ENCODE results near the gene GRIN2A. TPM values are rescaled to one million over a fixed set of nuclear protein-coding genes. Genes with fewer than 3 reads are reported as not detected.

Gene GRIN2A
- total and polyA plus RNA-seq, 2 experiments from 2014 or later: 0.05 to 1.6 TPM

- no peaks in the 10 kb centered on the region for H3K36me3 ChIP-seq (replicated peaks; ENCODE audit: insufficient read depth, low read depth)
- H3K9me3 ChIP-seq (ENCODE audit: low read depth): no peaks in the 10 kb centered on the region
- peaks cover 20% of the 10 kb centered on the region for H3K27me3 ChIP-seq
- TF ChIP-seq EZH2phosphoT487 (IDR thresholded peaks at IDR 0.05; ENCODE audit: low read depth, severe bottlenecking, unreplicated experiment): no peak
- TF ChIP-seq, protein P1, sequence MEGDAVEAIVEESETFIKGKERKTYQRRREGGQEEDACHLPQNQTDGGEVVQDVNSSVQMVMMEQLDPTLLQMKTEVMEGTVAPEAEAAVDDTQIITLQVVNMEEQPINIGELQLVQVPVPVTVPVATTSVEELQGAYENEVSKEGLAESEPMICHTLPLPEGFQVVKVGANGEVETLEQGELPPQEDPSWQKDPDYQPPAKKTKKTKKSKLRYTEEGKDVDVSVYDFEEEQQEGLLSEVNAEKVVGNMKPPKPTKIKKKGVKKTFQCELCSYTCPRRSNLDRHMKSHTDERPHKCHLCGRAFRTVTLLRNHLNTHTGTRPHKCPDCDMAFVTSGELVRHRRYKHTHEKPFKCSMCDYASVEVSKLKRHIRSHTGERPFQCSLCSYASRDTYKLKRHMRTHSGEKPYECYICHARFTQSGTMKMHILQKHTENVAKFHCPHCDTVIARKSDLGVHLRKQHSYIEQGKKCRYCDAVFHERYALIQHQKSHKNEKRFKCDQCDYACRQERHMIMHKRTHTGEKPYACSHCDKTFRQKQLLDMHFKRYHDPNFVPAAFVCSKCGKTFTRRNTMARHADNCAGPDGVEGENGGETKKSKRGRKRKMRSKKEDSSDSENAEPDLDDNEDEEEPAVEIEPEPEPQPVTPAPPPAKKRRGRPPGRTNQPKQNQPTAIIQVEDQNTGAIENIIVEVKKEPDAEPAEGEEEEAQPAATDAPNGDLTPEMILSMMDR (IDR thresholded peaks at IDR 0.05; ENCODE audit: poor library complexity): no peak
- TF ChIP-seq EZH2 (IDR thresholded peaks at IDR 0.05; ENCODE audit: borderline replicate concordance): no peak
- H3K4me3 ChIP-seq: no peak overlapping the region
- H3K27ac ChIP-seq: no peak overlapping the region
- H3K9me2 ChIP-seq (replicated peaks; ENCODE audit: insufficient read depth): no peaks in the 10 kb centered on the region
- no peaks in the 10 kb centered on the region for H3K79me2 ChIP-seq
- no peak for DNase-seq (ENCODE audit: low spot score)
- no peak overlapping the region for H3K4me2 ChIP-seq
- no peak overlapping the region for H2AFZ ChIP-seq
- no peaks in the 10 kb centered on the region for H4K20me1 ChIP-seq (ENCODE audit: insufficient read depth, poor library complexity, severe bottlenecking)
- WGBS (ENCODE audit: low lambda C conversion rate, missing lambda C conversion rate): 81% methylated on average over 7 of the region's 7 CpGs
- H3K4me1 ChIP-seq (ENCODE audit: insufficient read depth): no peaks in the 10 kb centered on the region
These were observed 228.2 kb downstream of the GRIN2A start for GRCh38 chr16:9953908-9954570.

GRCh38 chr16:9950658-9951057 lies 231.6 kb downstream of the GRIN2A start:
- Histone ChIP-seq H3K4me1 (ENCODE audit: insufficient read depth) (no peaks in the 10 kb centered on the region), H3K9me3 (ENCODE audit: low read depth) (no peaks in the 10 kb centered on the region), H3K27ac (no peak overlapping the region), H4K20me1 (ENCODE audit: insufficient read depth, poor library complexity, severe bottlenecking) (no peaks in the 10 kb centered on the region), H3K9me2 (replicated peaks; ENCODE audit: insufficient read depth) (no peaks in the 10 kb centered on the region), H3K4me3 (no peak overlapping the region), H3K79me2 (no peaks in the 10 kb centered on the region), H3K36me3 (replicated peaks; ENCODE audit: insufficient read depth, low read depth) (no peaks in the 10 kb centered on the region), H3K27me3 (peaks cover 8% of the 10 kb centered on the region), H2AFZ (no peak overlapping the region), H3K4me2 (no peak overlapping the region)
- TF ChIP-seq, protein P1 (IDR thresholded peaks at IDR 0.05; ENCODE audit: poor library complexity): no peak
- TF ChIP-seq EZH2phosphoT487 (IDR thresholded peaks at IDR 0.05; ENCODE audit: low read depth, severe bottlenecking, unreplicated experiment) (no peak), EZH2 (IDR thresholded peaks at IDR 0.05; ENCODE audit: borderline replicate concordance) (no peak)
- 68% methylated on average over 7 of the region's 7 CpGs for WGBS (ENCODE audit: low lambda C conversion rate, missing lambda C conversion rate)
- DNase-seq (ENCODE audit: low spot score): no peak

- Histone ChIP-seq H3K36me3 (replicated peaks; ENCODE audit: insufficient read depth, low read depth) (no peaks in the 10 kb centered on the region), H3K79me2 (no peaks in the 10 kb centered on the region), H3K9me3 (ENCODE audit: low read depth) (no peaks in the 10 kb centered on the region), H3K9me2 (replicated peaks; ENCODE audit: insufficient read depth) (no peaks in the 10 kb centered on the region), H3K4me2 (no peak overlapping the region), H2AFZ (no peak overlapping the region), H3K4me3 (no peak overlapping the region), H3K27me3 (peaks cover 8% of the 10 kb centered on the region), H3K27ac (no peak overlapping the region), H4K20me1 (ENCODE audit: insufficient read depth, poor library complexity, severe bottlenecking) (no peaks in the 10 kb centered on the region), H3K4me1 (ENCODE audit: insufficient read depth) (no peaks in the 10 kb centered on the region)
- WGBS (ENCODE audit: low lambda C conversion rate, missing lambda C conversion rate): 93% methylated on average over 5 of the region's 5 CpGs
- TF ChIP-seq EZH2 (IDR thresholded peaks at IDR 0.05; ENCODE audit: borderline replicate concordance) (no peak), EZH2phosphoT487 (IDR thresholded peaks at IDR 0.05; ENCODE audit: low read depth, severe bottlenecking, unreplicated experiment) (no peak)
- TF ChIP-seq, protein P1 (IDR thresholded peaks at IDR 0.05; ENCODE audit: poor library complexity): no peak
- DNase-seq (ENCODE audit: low spot score): no peak
These were observed 232.8 kb downstream of the GRIN2A start for GRCh38 chr16:9949396-9949795.

All from hepatocyte (in vitro differentiated cells).